MG63 (cell line): Measurements from ENCODE around the gene BICDL1. TPM values are rescaled to one million over a fixed set of nuclear protein-coding genes. Genes with fewer than 3 reads are reported as not detected.
A peak's percentile ranks its signal among the peaks of the same experiment; 100 is the strongest.

Experiments used
- DNase-seq: peaks from one replicate; pipeline ENCODE4 v3.0.0-alpha.2; 2020
- H3K27me3 ChIP-seq: fragments of 250-450 bp; sonication (Bioruptor Pico); 2 replicates; pipeline ENCODE4 v1.5.1; 2020; ENCODE audit warnings: mild to moderate bottlenecking, moderate library complexity
- H3K36me3 ChIP-seq: fragments of 250-450 bp; sonication (Bioruptor Pico); 2 replicates; pipeline ENCODE4 v1.5.1; 2020; ENCODE audit warnings: mild to moderate bottlenecking, moderate library complexity
- H3K4me3 ChIP-seq: fragments of 250-450 bp; sonication (Bioruptor Pico); 2 replicates; pipeline ENCODE4 v1.5.1; 2020; ENCODE audit warnings: mild to moderate bottlenecking, moderate library complexity
- H3K9me3 ChIP-seq: fragments of 250-450 bp; sonication (Bioruptor Pico); 2 replicates; pipeline ENCODE4 v1.5.1; 2020; ENCODE audit warnings: mild to moderate bottlenecking, moderate library complexity
- total RNA-seq: library from RNA; depleted of rRNA; stranded (reverse); fragments of >200 nt; shearing (Covaris generic); gene quantifications from 2 replicates; pipeline ENCODE4 v1.2.3, GENCODE V29; 2014; ENCODE audit warnings: low replicate concordance

Gene BICDL1
- total RNA-seq, 1 experiment from 2014 or later = not detected

DNA sequence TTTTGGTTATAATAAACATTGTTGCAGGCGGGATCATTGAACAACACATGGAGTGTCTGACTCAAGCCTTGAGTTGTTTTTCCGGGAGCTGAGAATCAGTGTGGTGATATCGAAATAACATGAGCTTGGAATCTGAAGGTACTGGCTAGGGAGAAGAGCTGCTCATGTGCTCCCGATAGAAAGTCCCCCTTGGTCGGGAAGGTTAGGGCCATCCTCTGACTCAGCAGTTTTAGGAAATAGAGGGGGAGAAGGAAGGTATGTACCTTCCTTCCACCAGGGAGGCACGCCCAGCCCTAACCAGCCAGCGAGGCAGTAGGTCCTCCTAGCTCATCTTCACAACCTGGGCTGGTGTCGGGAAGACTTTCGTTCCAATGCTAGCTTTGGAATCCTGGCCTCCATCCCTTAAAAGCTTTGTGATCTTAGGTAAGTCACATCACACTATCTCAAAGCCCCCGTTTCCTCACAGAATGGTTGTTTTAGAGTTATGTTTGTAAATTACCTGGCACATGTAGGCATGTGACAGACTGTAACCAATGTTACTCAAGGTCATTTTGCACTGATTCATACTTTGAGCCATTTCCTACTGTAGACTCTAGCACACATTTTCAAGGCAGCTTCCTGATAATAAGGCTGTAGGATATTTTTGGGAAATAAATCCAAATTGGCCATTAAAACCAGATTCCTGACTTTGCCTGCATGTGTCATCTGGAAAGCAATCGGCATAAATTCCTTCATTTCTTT, 129.5 kb downstream of the BICDL1 start:
- Histone ChIP-seq H3K27me3 (no peaks in the 10 kb centered on the region), H3K4me3 (peak overlapping the region; percentile 98)
- no peak for DNase-seq

GRCh38 chr12:120119271-120119973, 130.4 kb downstream of the BICDL1 start:
- H3K9me3 ChIP-seq = no peaks in the 10 kb centered on the region
- no peak overlapping the region for H3K4me3 ChIP-seq
- no peaks in the 10 kb centered on the region for H3K27me3 ChIP-seq
- DNase-seq = no peak
- peaks cover 20% of the 10 kb centered on the region for H3K36me3 ChIP-seq

More for the DNA sequence above, 129.5 kb downstream of the BICDL1 start:
- Histone ChIP-seq H3K36me3 (peaks cover 27% of the 10 kb centered on the region), H3K9me3 (no peaks in the 10 kb centered on the region)

- H3K4me3 ChIP-seq = no peak overlapping the region
- H3K36me3 ChIP-seq = peaks cover 7% of the 10 kb centered on the region
- H3K27me3 ChIP-seq = no peaks in the 10 kb centered on the region
- no peaks in the 10 kb centered on the region for H3K9me3 ChIP-seq
- DNase-seq = no peak
These were observed 132.3 kb downstream of the BICDL1 start for GRCh38 chr12:120121343-120121742.

DNA sequence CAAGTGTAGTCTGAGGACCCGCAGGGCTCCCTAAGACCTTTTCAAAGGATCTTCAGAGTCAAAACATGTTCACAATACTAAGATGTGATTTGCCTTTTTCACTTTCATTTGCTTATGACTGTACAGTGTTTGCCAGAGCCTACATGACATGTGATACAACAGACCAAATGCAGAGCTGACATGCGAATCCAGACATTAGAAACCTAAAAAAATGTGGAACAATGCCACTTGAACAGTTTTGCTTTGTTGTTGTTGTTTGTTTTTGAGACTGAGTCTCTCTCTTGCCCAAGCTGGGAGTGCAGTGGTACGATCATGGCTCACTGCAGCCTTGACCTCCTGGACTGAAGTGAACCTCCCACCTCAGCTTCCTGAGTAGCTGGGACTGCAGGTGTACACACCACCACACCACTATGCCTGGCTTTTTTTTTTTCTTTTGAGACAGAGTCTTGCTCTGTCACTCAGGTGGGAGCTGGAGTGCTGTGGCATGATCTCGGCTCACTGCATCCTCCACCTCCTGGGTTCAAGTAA, 132.8 kb downstream of the BICDL1 start:
- no peaks in the 10 kb centered on the region for H3K9me3 ChIP-seq
- H3K27me3 ChIP-seq = no peaks in the 10 kb centered on the region
- DNase-seq = no peak
- no peak overlapping the region for H3K4me3 ChIP-seq
- H3K36me3 ChIP-seq = peaks cover 11% of the 10 kb centered on the region

DNA sequence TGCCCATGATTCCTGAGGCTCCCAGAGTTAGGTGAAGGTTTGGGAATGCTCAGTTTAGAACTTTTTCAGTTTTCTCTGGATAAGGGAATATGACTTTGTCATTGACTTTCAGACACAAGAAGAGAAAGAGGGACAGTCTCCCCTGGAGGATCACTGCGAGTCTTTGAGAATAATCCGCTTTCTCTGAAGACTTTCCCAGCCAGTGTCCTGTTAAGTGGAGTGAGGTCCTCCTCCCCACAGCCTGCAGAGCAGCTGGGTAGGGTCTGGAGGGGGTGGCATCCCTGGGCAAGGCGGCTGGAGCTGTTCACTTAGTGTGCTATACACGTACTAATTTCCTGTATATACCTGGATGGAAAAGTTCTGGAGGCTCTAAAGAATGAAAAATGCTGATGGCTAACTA, 136.0 kb downstream of the BICDL1 start:
- no peak overlapping the region for H3K4me3 ChIP-seq
- H3K36me3 ChIP-seq = peaks cover 34% of the 10 kb centered on the region
- H3K27me3 ChIP-seq = no peaks in the 10 kb centered on the region
- DNase-seq = no peak
- H3K9me3 ChIP-seq = no peaks in the 10 kb centered on the region

- Histone ChIP-seq H3K36me3 (peaks cover 44% of the 10 kb centered on the region), H3K4me3 (no peak overlapping the region), H3K9me3 (no peaks in the 10 kb centered on the region), H3K27me3 (no peaks in the 10 kb centered on the region)
- no peak for DNase-seq
These were observed 137.0 kb downstream of the BICDL1 start for GRCh38 chr12:120125792-120126634.

- peaks cover 50% of the 10 kb centered on the region for H3K36me3 ChIP-seq
- DNase-seq = no peak
- no peak overlapping the region for H3K4me3 ChIP-seq
These were observed 137.6 kb downstream of the BICDL1 start for GRCh38 chr12:120126635-120127005.

GRCh38 chr12:120130011-120130410, 141.0 kb downstream of the BICDL1 start:
- Histone ChIP-seq H3K36me3 (peaks cover 81% of the 10 kb centered on the region), H3K9me3 (no peaks in the 10 kb centered on the region), H3K27me3 (no peaks in the 10 kb centered on the region), H3K4me3 (no peak overlapping the region)
- DNase-seq = no peak

More at GRCh38 chr12:120126635-120127005, 137.6 kb downstream of the BICDL1 start:
- Histone ChIP-seq H3K27me3 (no peaks in the 10 kb centered on the region), H3K9me3 (no peaks in the 10 kb centered on the region)

GRCh38 chr12:120131116-120131515, 142.1 kb downstream of the BICDL1 start:
- no peak for DNase-seq
- no peaks in the 10 kb centered on the region for H3K27me3 ChIP-seq
- H3K4me3 ChIP-seq = no peak overlapping the region
- H3K9me3 ChIP-seq = no peaks in the 10 kb centered on the region
- H3K36me3 ChIP-seq = peaks cover 87% of the 10 kb centered on the region

GRCh38 chr12:120132054-120132836, 143.2 kb downstream of the BICDL1 start:
- H3K27me3 ChIP-seq = no peaks in the 10 kb centered on the region
- no peak overlapping the region for H3K4me3 ChIP-seq

GRCh38 chr12:120132863-120133385, 143.9 kb downstream of the BICDL1 start:
- Histone ChIP-seq H3K4me3 (no peak overlapping the region), H3K9me3 (no peaks in the 10 kb centered on the region), H3K27me3 (no peaks in the 10 kb centered on the region), H3K36me3 (peaks cover 89% of the 10 kb centered on the region)
- no peak for DNase-seq

More at GRCh38 chr12:120132054-120132836, 143.2 kb downstream of the BICDL1 start:
- Histone ChIP-seq H3K36me3 (peaks cover 89% of the 10 kb centered on the region), H3K9me3 (no peaks in the 10 kb centered on the region)
- DNase-seq = no peak

DNA sequence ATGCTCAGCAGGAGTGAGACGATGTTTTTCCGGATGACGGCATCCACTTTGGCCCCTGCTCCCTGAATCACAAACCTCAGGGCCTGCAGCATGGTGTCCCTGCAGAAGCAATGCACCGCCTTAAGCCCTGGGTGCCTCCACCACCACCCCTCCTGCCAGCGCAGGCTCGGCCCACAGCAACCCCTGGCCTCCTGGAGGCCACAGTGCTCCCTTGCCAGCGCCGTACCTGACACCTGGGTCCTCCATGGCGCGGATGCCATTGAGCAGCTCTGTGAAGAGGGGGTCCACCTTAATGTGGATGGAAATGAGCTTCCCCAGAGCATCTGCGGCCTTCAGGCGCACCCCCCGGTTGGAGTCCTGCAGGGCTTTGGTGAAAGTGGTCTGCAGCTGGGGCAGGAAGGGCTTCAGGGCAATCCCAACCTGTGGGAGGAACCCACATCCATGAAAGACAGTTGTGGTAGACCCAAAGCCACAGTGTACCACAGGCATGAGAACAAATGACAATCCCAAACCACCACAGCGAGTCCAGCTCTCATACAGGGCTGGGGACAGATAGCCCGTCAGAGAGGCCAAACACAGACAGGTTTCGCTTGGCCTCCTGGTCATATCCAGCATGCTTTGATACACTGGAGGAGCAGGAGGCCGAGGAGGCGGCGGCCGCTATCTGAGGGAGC, 145.4 kb downstream of the BICDL1 start:
- H3K9me3 ChIP-seq = no peaks in the 10 kb centered on the region
- no peaks in the 10 kb centered on the region for H3K27me3 ChIP-seq
- no peak overlapping the region for H3K4me3 ChIP-seq
- no peak for DNase-seq
- H3K36me3 ChIP-seq = peaks cover 93% of the 10 kb centered on the region

- Histone ChIP-seq H3K36me3 (peaks cover 92% of the 10 kb centered on the region), H3K27me3 (no peaks in the 10 kb centered on the region), H3K4me3 (no peak overlapping the region), H3K9me3 (no peaks in the 10 kb centered on the region)
- no peak for DNase-seq
These were observed 147.2 kb downstream of the BICDL1 start for GRCh38 chr12:120136093-120136770.

- peaks cover 93% of the 10 kb centered on the region for H3K36me3 ChIP-seq
- H3K4me3 ChIP-seq = no peak overlapping the region
- H3K9me3 ChIP-seq = no peaks in the 10 kb centered on the region
- DNase-seq = no peak
- no peaks in the 10 kb centered on the region for H3K27me3 ChIP-seq
These were observed 148.8 kb downstream of the BICDL1 start for GRCh38 chr12:120137833-120138232.

DNA sequence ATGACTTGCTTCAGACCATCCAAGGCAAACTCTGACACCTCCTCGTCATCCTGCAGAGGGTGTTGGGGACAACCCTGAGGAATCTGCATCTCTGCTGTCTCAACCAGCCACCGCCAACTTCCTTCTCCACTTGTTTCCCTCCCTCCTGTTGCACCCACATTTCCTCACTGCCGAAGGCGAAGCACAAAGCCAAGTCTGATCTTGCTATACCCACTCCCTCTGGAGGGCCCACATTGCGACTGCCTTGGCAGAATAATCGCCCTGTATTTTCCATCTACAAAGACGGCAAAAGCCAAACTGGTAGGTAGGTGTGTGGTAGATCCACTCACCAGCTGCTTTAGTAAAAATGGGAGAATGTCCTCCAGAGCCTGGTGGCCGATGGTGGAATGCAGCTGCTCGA, 149.3 kb downstream of the BICDL1 start:
- Histone ChIP-seq H3K27me3 (no peaks in the 10 kb centered on the region), H3K9me3 (no peaks in the 10 kb centered on the region), H3K36me3 (peaks cover 92% of the 10 kb centered on the region), H3K4me3 (no peak overlapping the region)
- DNase-seq = no peak
